IMR-90 (cell line): ENCODE data around the gene FBXL19. TPM values are rescaled to one million over a fixed set of nuclear protein-coding genes. Genes with fewer than 3 reads are reported as not detected.

Experiments
- ATAC-seq: fragments of 200-7000 bp; cut with Tn5 transposase; 2 replicates; pipeline ENCODE4 v1.9.1; 2020; ENCODE audit warnings: low read depth, mild to moderate bottlenecking, moderate library complexity
- BruUV-seq: library from RNA; stranded (reverse); fragments of 400-500 nt; replicated peaks from 2 replicates; lab custom pipeline; 2021; lab: Mats Ljungman, UMichigan
- CTCF ChIA-PET: fragments of 300-600 bp; formaldehyde crosslinking; extraction: SDS; loops from one replicate; lab custom pipeline; 2021; ENCODE audit warnings: antibody characterized with exemption; lab: Yijun Ruan, JAX
- POLR2A ChIA-PET: fragments of 300-600 bp; sonication (Branson Sonifier 250); formaldehyde crosslinking; loops from one replicate; lab custom pipeline; 2022; ENCODE audit warnings: antibody characterized with exemption; ENCODE audit not compliant: unreplicated experiment; lab: Charles Lee
- DNase-seq: peaks from one replicate; pipeline ENCODE4 v3.0.0; 2013
- H2AFZ ChIP-seq: replicated peaks from 2 replicates; pipeline ENCODE3; 2013; ENCODE audit warnings: low read length, mild to moderate bottlenecking; ENCODE audit not compliant: poor library complexity
- H2AK5ac ChIP-seq: 2 replicates; pipeline ENCODE4 v1.6.1; 2013; ENCODE audit warnings: low read depth, low read length, inconsistent platforms
- H2AK9ac ChIP-seq: replicated peaks from 2 replicates; pipeline ENCODE3; 2013; ENCODE audit warnings: mild to moderate bottlenecking, low read depth, low read length, moderate library complexity; ENCODE audit not compliant: poor library complexity
- H2BK120ac ChIP-seq: 2 replicates; pipeline ENCODE4 v1.6.1; 2013; ENCODE audit warnings: low read depth, low read length, inconsistent platforms
- H2BK15ac ChIP-seq: 3 replicates; pipeline ENCODE4 v1.6.1; 2013; ENCODE audit warnings: low read depth, low read length, inconsistent platforms
- H2BK20ac ChIP-seq: 2 replicates; pipeline ENCODE4 v1.6.1; 2013; ENCODE audit warnings: low read depth, mild to moderate bottlenecking, inconsistent platforms, low read length, moderate library complexity
- H2BK5ac ChIP-seq: 2 replicates; pipeline ENCODE4 v1.6.1; 2013; ENCODE audit warnings: mild to moderate bottlenecking, low read depth, low read length, inconsistent platforms; ENCODE audit not compliant: poor library complexity, severe bottlenecking
- H3K14ac ChIP-seq: replicated peaks from 2 replicates; pipeline ENCODE4 v1.6.1; 2013; ENCODE audit warnings: low read depth, low read length, inconsistent platforms
- H3K18ac ChIP-seq: 2 replicates; pipeline ENCODE4 v1.6.1; 2013; ENCODE audit warnings: low read depth, low read length, control low read depth
- H3K23ac ChIP-seq: 2 replicates; pipeline ENCODE4 v1.6.1; 2013; ENCODE audit warnings: low read depth, low read length, inconsistent platforms
- H3K27ac ChIP-seq: 2 replicates; pipeline ENCODE4 v1.5.1; 2013; ENCODE audit warnings: mild to moderate bottlenecking, control low read depth, low read length; ENCODE audit not compliant: insufficient read depth
- H3K27me3 ChIP-seq: 2 replicates; pipeline ENCODE4 v1.6.1; 2013; ENCODE audit warnings: low read length; ENCODE audit not compliant: control insufficient read depth, insufficient read depth
- H3K36me3 ChIP-seq: 2 replicates; pipeline ENCODE4 v1.6.1; 2013; ENCODE audit warnings: low read length, mixed read lengths; ENCODE audit not compliant: control insufficient read depth, insufficient read depth
- H3K4ac ChIP-seq: 2 replicates; pipeline ENCODE4 v1.6.1; 2013; ENCODE audit warnings: low read depth, low read length, inconsistent platforms
- H3K4me1 ChIP-seq: 2 replicates; pipeline ENCODE4 v1.6.1; 2013; ENCODE audit warnings: low read length, mixed read lengths; ENCODE audit not compliant: control insufficient read depth, insufficient read depth
- H3K4me2 ChIP-seq: 2 replicates; pipeline ENCODE4 v1.6.1; 2013; ENCODE audit warnings: low read depth, mild to moderate bottlenecking, control low read depth, low read length, moderate library complexity
- H3K4me3 ChIP-seq: 2 replicates; pipeline ENCODE4 v1.5.1; 2013; ENCODE audit warnings: low read depth, mild to moderate bottlenecking, control low read depth, low read length, moderate library complexity; ENCODE audit not compliant: insufficient read depth
- H3K56ac ChIP-seq: 2 replicates; pipeline ENCODE4 v1.6.1; 2013; ENCODE audit warnings: low read length, inconsistent platforms; ENCODE audit not compliant: insufficient read depth; ENCODE audit errors: extremely low read depth
- H3K79me1 ChIP-seq, 2 experiments: 2 replicates each; pipeline ENCODE4 v1.6.1; 2013; ENCODE audit warnings: low read length in 2 of 2, inconsistent platforms in 1 of 2, low read depth in 1 of 2
- H3K9ac ChIP-seq: 2 replicates; pipeline ENCODE4 v1.6.1; 2013; ENCODE audit warnings: low read depth, low read length, control low read depth
- H3K9me1 ChIP-seq: 2 replicates; pipeline ENCODE4 v1.6.1; 2013; ENCODE audit warnings: low read length, inconsistent platforms; ENCODE audit not compliant: insufficient read depth
- H3K9me3 ChIP-seq: 2 replicates; pipeline ENCODE4 v1.6.1; 2013; ENCODE audit warnings: low read length; ENCODE audit not compliant: control insufficient read depth, insufficient read depth
- H4K20me1 ChIP-seq: 2 replicates; pipeline ENCODE4 v1.6.1; 2013; ENCODE audit warnings: low read length, inconsistent platforms; ENCODE audit not compliant: insufficient read depth
- H4K5ac ChIP-seq: 2 replicates; pipeline ENCODE4 v1.6.1; 2013; ENCODE audit warnings: mild to moderate bottlenecking, low read depth, low read length, control low read depth
- H4K8ac ChIP-seq, 2 experiments: 2 replicates each; pipeline ENCODE4 v1.6.1; 2013; ENCODE audit warnings: low read depth in 2 of 2, low read length in 2 of 2, control low read depth in 1 of 2, inconsistent platforms in 1 of 2
- H4K91ac ChIP-seq: 2 replicates; pipeline ENCODE4 v1.6.1; 2013; ENCODE audit warnings: low read depth, low read length, inconsistent platforms; ENCODE audit not compliant: insufficient read depth
- BHLHE40 ChIP-seq: fragments of 150-350 bp; IDR thresholded peaks from 2 replicates; pipeline ENCODE4 v1.6.1; 2016; ENCODE audit warnings: mild to moderate bottlenecking, low read depth, low read length
- CEBPB ChIP-seq: IDR thresholded peaks from 2 replicates; pipeline ENCODE4 v1.6.1; 2012; ENCODE audit warnings: low read depth, low read length, improper control_type of control experiment
- CHD1 ChIP-seq: IDR thresholded peaks from 2 replicates; pipeline ENCODE4 v1.6.1; 2012; ENCODE audit warnings: low read depth, low read length, improper control_type of control experiment
- ELK1 ChIP-seq: fragments of 150-350 bp; IDR thresholded peaks from 2 replicates; pipeline ENCODE4 v1.6.1; 2016; ENCODE audit warnings: low read depth, mild to moderate bottlenecking, low read length, moderate library complexity, borderline replicate concordance
- FOS ChIP-seq: fragments of 150-350 bp; IDR thresholded peaks from 2 replicates; pipeline ENCODE4 v1.6.1; 2016; ENCODE audit warnings: low read depth, low read length
- MAFK ChIP-seq: IDR thresholded peaks from 2 replicates; pipeline ENCODE4 v1.6.1; 2012; ENCODE audit warnings: low read depth, low read length, improper control_type of control experiment
- MAZ ChIP-seq: IDR thresholded peaks from 2 replicates; pipeline ENCODE4 v1.6.1; 2012; ENCODE audit warnings: low read depth, mild to moderate bottlenecking, low read length, improper control_type of control experiment, moderate library complexity, borderline replicate concordance
- MXI1 ChIP-seq: IDR thresholded peaks from 2 replicates; pipeline ENCODE4 v1.6.1; 2012; ENCODE audit warnings: low read depth, mild to moderate bottlenecking, low read length, moderate library complexity, borderline replicate concordance
- NFE2L2 ChIP-seq: fragments of 150-350 bp; IDR thresholded peaks from 2 replicates; pipeline ENCODE4 v1.6.1; 2016; ENCODE audit warnings: low read depth, mild to moderate bottlenecking, low read length
- POLR2A ChIP-seq: IDR thresholded peaks from 2 replicates; pipeline ENCODE4 v1.6.1; 2012; ENCODE audit warnings: mild to moderate bottlenecking, low read depth, low read length
- RAD21 ChIP-seq: IDR thresholded peaks from 2 replicates; pipeline ENCODE4 v1.6.1; 2012; ENCODE audit warnings: low read length, improper control_type of control experiment
- RFX5 ChIP-seq: IDR thresholded peaks from 2 replicates; pipeline ENCODE4 v1.8.0; 2012; ENCODE audit warnings: low read depth, mild to moderate bottlenecking, low read length, moderate library complexity
- SMC3 ChIP-seq: fragments of 150-350 bp; IDR thresholded peaks from 2 replicates; pipeline ENCODE4 v1.6.1; 2016; ENCODE audit warnings: low read depth, mild to moderate bottlenecking, antibody characterized with exemption, low read length, moderate library complexity
- USF2 ChIP-seq: fragments of 150-350 bp; IDR thresholded peaks from 2 replicates; pipeline ENCODE4 v1.6.1; 2017; ENCODE audit warnings: mild to moderate bottlenecking, antibody characterized with exemption, low read length, low read depth
- WGBS, 2 experiments: methylation state at CpG; one replicate each; pipeline versions ENCODE4 v1.1.5 to v1.1.7; 2013; ENCODE audit warnings: missing lambda C conversion rate in 2 of 2; ENCODE audit not compliant: insufficient read length in 1 of 2; ENCODE audit errors: extremely low coverage in 2 of 2; 5-methylcytosine and 5-hydroxymethylcytosine counted together
- dilution Hi-C: fragments of 300-500 bp; cut with HindIII; formaldehyde crosslinking; loops from one replicate; pipeline ENCODE4 v1.14.3; 2018; ENCODE audit warnings: low sequenced_read_pairs; ENCODE audit not compliant: unreplicated experiment
- in situ Hi-C: fragments of 300-500 bp; cut with MboI; formaldehyde crosslinking; loops from 3 replicates; pipeline ENCODE4 v1.14.3; 2019; ENCODE audit warnings: low sequenced_read_pairs, inconsistent platforms, mixed read lengths
- intact Hi-C: fragments of 100-400 bp; cut with micrococcal nuclease; formaldehyde crosslinking; loops from 2 replicates; pipeline ENCODE4 v1.10.0; 2022
- polyA plus RNA-seq, 3 experiments: library from polyadenylated mRNA; depleted of rRNA; stranded (reverse); fragments of >200 nt; gene quantifications; 2 replicates each; pipeline ENCODE4 v1.2.3, GENCODE V29; 2012; ENCODE audit warnings: low replicate concordance in 1 of 3
- total RNA-seq: library from RNA; depleted of rRNA; stranded (reverse); fragments of >200 nt; gene quantifications from 2 replicates; pipeline ENCODE4 v1.2.3, GENCODE V29; 2012

FBXL19 gene
- total and polyA plus RNA-seq, 2 of the 4 experiments (the other 2 are of a cell fraction), result 5.0 to 13.8 TPM

GRCh38 chr16:30874244-30874820 lies 49.0 kb upstream of the FBXL19 start:
- Histone ChIP-seq H3K27me3 (no peaks in the 10 kb centered on the region), H3K14ac (peak overlapping the region; percentile 94), H2BK120ac (0 out of 2 replicates have a peak overlapping the region, but pooled peaks have one; percentile 3), H3K36me3 (peaks cover 7% of the 10 kb centered on the region; the same call in 1 of the 2 replicates), H3K4me3 (peak overlapping the region; percentile 82), H3K56ac (peak overlapping the region; percentile 90), H2BK15ac (no peak overlapping the region), H3K9ac (peak overlapping the region; percentile 93), H3K79me1 (peaks cover 23 to 51% of the 10 kb centered on the region in 2 experiments; a peak in 3 of 4 replicates), H4K5ac (peak overlapping the region; percentile 51; the same call in 1 of the 2 replicates), H2BK5ac (peak overlapping the region; percentile 80), H3K27ac (peak overlapping the region; percentile 91), H4K91ac (peak overlapping the region; percentile 69), H3K4me1 (peaks cover 11% of the 10 kb centered on the region), H2AK9ac (peak overlapping the region; percentile 96), H2AK5ac (peak overlapping the region; percentile 65; the same call in 1 of the 2 replicates), H2BK20ac (no peak overlapping the region), H3K23ac (peak overlapping the region; percentile 88), H3K18ac (0 out of 2 replicates have a peak overlapping the region, but pooled peaks have one; percentile 7), H4K8ac (peak overlapping the region; percentile 72 to 91), H4K20me1 (no peaks in the 10 kb centered on the region), H3K4me2 (peak overlapping the region; percentile 92), H3K9me1 (peaks cover 4% of the 10 kb centered on the region; the same call in 1 of the 2 replicates), H3K9me3 (no peaks in the 10 kb centered on the region), H2AFZ (peak overlapping the region; percentile 97), H3K4ac (peak overlapping the region; percentile 92)
- in situ Hi-C loops (no loop called here), intact Hi-C loops (loop anchor here (2.0 kb wide), 3 partner anchors 20 to 70 kb away; partner anchors contain the start of gene BCL7C), dilution Hi-C loops (no loop called here)
- POLR2A ChIA-PET, result interaction anchor here (0.6 to 1.9 kb wide), 2 partner anchors 49 to 69 kb away, joined by 4 to 11 read pairs; partner anchors contain the start of gene FBXL19
- WGBS, 2 experiments, result 22% methylated on average over 10 of the region's 23 CpGs; no CpG with 5 or more reads in 1 of the 2 experiments
- CTCF ChIA-PET, result interaction anchor here (0.6 to 1.2 kb wide), 3 partner anchors 18 to 60 kb away, joined by 3 to 4 read pairs (median 3); no protein-coding TSS in a partner anchor
- ATAC-seq (no peak), DNase-seq (no peak)
- no TSS peak for BruUV-seq
- TF ChIP-seq USF2 (no peak), NFE2L2 (no peak), SMC3 (no peak), CEBPB (no peak), CHD1 (no peak), ELK1 (no peak), RAD21 (no peak), FOS (no peak), MAZ (no peak), MAFK (no peak), POLR2A (no peak), MXI1 (no peak), BHLHE40 (no peak), RFX5 (no peak)
